Activated T-helper 1 cell treated with anti-CD3 and anti-CD28 coated beads, Interleukin-2, amount 50 U/mL, for 16 hours (primary cell): ENCODE results near the gene LEUTX.
A peak's percentile ranks its signal among the peaks of the same experiment; 100 is the strongest.
"Not testable (repeated sequence)": the region's sequence is repeated elsewhere in the genome, so short reads cannot be mapped to it uniquely, and the experiment has no call there.

Source experiments
- DNase-seq, 2 donors: peaks; one replicate each; pipeline ENCODE4 v3.0.0-alpha.2; 2020; ENCODE audit warnings: low read depth in 1 of 2, low spot score in 1 of 2

Gene LEUTX

DNA sequence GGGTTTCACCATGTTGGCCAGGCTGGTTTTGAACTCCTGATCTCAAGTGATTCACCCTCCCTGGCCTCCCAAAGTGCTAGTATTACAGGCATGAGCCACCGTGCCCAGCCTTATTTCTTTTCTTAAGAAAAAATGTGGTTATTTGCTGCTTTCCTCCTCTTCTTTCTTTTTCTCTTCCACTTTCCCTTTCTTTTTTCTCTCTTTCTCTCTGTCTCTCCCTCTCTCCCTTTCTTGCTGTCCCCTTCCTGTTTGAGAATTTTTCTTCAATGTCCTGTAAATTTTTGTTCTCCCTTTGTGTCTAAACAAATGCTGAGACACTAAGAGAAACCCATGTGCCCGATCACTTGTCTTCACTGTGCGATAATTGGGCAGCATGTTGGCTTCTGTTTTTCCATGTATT lies 2.2 kb downstream of the LEUTX start:
- no peak for DNase-seq

DNA sequence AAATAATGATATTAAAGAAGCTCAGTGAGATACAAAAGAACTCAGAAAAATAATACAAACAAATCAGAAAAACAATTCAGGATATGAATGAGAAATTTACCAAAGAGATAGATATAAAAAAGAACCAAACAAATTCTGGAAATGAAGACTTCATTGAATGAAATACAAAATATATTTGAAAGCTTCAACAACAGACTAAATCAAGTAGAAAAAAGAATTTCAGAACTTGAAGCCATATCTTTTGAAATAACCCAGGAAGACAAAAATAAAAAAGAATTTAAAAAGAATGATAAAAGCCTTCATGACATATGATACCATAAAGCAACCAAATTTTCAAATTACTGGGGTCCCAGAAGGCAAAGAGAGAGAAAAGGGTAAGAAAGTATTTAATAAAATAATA lies 9.6 kb downstream of the LEUTX start:
- DNase-seq = no peak

- peak; percentile 44 to 48 for DNase-seq
These were observed 14.4 kb downstream of the LEUTX start for GRCh38 chr19:39792999-39793546.

DNA sequence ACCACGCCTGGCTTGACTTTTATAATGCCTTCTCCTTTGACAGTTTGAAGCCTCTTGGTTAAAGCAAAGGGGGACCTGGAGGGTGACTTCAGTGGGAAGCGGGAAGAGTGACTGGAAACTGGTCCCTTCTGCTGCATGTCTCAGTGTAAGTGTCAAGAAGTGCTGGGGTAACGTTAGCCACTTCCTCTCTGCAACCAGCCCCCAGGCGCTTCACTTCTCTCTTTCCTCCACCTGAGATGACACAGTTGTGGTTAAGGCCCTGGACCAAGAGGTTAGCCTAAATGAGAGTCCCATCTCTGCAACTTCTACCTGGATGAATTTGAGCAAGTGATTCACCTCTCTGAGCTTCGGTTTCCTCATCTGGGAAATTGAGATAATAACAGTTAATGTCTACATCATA lies 16.3 kb downstream of the LEUTX start:
- no peak for DNase-seq

DNA sequence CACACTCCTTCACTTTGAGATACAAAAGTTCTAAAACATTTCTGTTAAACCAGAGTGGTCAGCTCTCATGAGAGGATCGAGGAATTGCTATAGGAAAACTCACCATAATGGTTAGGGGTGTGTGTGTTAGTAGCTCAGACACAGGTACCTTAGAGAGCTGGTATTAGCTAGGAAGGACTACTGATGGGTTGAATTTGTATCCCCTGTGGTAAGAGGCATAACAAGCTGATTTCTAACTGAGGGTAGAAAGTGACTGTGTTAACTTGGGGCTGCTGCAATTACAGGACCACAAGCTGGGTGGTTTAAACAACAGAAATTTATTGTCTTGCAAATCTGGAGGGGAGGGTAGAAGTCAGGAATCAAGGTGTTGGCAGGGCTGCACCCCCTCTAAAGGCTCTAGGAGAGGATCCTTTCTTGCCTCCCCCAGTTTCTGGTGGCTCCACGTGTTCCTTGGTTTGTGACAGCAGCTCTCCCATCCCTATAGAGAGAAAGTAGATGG lies 17.4 kb downstream of the LEUTX start:
- DNase-seq = no peak

- DNase-seq = no peak
These were observed 18.4 kb downstream of the LEUTX start for GRCh38 chr19:39797083-39797482.

- DNase-seq = no peak
These were observed 24.3 kb downstream of the LEUTX start for GRCh38 chr19:39802958-39803357.

- no peak for DNase-seq
These were observed 26.4 kb downstream of the LEUTX start for GRCh38 chr19:39805104-39805503.

DNA sequence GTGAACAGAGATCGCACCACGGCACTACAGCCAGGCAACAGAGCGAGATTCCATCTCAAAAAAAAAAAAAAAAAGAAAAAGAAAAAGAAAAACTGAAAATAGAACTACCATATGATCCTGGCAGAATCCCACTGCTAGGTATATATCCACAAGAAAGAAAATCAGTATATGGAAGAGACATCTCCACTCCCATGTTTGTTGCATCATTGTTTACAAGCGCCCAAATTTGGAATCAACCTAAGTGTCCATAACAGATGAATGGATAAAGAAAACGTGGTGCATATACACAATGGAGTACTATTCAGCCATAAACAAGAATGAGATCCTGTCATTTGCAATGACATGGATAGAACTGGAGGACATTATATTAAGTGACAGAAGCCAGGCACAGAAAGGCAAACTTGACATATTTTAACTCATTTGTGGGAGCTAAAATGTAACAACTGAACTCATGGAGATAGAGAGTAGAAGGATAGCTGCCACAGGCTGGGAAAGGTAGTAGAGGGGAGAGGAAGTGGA lies 29.3 kb downstream of the LEUTX start:
- DNase-seq = no peak

DNA sequence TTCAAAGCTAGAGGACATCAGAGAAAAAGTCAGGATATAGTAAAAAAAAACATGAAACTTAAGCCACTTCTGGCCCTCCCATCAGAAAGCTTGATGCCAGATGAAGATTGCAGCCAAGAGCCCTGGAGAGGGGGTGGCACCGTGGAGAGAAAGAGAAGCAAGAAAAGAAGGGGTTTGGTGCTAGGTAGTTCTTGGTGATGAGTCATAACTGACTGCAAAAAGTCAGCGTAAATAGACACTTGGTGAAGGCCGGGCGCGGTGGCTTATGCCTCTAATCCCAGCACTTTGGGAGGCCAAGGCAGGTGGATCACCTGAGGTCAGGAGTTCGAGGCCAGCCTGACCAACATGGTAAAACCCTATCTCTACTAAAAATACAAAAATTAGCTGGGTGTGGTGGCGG lies 30.0 kb downstream of the LEUTX start:
- not testable (repeated sequence) for DNase-seq

DNA sequence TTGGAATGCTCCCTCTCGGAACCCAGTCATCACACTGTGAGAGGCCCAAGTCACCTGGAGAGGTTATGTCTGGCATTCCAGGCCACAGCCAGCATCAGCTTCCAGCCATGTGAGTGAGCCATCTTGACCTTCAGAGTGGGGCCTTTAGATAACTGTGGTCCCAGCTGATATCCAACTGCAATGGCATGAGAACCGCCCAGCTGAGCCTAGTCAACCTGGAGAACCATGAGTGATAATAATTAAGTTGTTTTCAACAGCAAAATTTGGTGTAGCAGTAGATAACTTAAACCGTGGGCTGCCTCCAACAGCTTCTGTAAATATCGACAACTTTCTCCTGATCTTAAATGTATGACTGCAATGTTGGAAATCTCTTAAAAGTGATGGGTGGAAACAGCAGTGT lies 30.7 kb downstream of the LEUTX start:
- DNase-seq = no peak

GRCh38 chr19:39810424-39810823 lies 31.8 kb downstream of the LEUTX start:
- no peak for DNase-seq

DNA sequence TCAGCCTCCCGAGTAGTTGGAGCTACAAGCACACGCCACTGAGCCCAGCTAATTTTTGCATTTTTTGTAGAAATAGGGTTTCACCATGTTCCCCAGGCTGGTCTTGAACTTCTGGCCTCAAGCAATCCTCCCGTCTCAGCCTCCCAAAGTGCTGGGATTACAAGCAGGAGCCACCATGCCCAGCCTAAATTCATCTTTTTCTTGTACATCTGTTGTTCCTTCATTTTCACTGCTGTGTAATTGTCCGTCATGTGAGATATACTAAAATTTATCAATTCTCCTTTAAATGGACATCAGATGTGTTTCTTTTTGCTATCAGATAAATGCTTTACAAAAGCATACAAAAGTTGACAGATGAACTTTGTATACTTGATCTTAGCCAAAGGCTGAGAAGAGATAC lies 32.4 kb downstream of the LEUTX start:
- no peak for DNase-seq

GRCh38 chr19:39813264-39813993 lies 34.8 kb downstream of the LEUTX start:
- DNase-seq = no peak

DNA sequence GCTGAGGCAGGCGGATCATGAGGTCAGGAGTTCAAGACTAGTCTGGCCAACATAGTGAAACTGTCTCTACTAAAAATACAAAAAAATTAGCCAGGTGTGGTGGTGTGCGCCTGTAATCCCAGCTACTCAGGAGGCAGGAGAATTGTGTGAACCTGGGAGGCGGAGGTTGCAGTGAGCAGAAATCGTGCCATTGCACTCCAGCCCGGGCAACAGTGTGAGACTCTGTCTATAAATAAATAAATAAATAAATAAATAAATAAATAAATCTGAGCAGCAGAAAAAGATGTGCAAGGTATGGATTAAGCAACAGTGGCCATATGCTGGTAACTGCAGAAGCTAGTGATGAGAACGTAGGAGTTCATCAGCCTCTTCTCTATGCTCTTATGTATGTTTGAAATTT lies 35.5 kb downstream of the LEUTX start:
- DNase-seq = not testable (repeated sequence)

- no peak for DNase-seq
These were observed 35.9 kb downstream of the LEUTX start for GRCh38 chr19:39814595-39814994.

- DNase-seq = no peak
These were observed 37.8 kb downstream of the LEUTX start for GRCh38 chr19:39816287-39817048.

DNA sequence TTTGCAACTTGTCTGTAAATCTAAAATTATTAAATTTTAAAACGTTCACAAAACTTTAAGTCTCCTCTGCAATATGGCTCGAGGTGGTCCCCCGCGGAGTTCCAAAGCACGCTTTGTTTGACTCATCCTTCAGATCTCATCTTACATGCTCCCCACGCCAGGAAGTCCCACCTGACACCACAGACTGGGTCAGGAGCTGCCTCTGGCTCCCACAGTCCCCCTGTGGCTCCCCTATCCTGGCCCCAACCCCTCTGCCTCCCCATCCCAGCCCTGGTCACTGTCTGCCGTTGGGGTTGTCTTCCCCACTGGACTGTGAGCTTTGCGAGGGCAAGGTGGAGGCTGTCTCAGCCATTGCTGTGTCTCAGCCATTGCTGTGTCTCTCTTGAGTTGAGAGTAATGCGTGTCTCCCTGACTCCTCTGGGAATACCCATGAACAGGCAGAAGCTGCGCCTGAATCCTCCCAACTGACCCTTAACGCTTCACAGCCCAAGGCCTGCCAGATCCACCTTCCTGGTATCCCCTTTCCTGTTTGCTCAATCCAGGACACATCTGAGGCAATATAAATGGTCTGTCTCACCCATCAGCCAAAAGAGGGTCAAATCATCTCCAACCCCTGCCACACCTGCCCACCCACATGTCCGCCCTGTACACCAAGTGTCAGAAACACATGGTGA lies 39.4 kb downstream of the LEUTX start:
- no peak for DNase-seq

DNA sequence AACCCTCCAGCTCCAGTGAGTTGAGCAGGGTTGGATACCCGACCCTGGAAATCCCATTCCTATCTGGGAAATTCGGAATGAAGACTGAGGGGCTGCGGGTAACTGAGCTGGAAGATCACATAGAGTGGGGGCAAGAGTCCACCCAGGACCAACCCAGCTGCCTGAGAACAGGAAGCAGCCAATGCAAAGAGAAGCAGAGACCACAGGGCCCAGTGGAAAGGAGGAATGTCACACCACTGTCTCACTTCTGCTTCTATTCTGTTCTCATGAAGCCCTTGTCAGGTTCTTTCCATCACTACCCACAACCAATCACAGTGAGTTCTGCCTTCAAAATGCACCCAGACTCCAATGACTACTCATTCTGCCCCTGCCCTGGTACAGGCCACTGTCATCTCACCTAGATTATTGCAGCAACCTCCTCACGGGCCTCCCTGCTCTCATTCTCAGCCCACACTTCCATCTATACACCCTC lies 40.0 kb downstream of the LEUTX start:
- DNase-seq = no peak

GRCh38 chr19:39819786-39820185 lies 41.1 kb downstream of the LEUTX start:
- DNase-seq = no peak

DNA sequence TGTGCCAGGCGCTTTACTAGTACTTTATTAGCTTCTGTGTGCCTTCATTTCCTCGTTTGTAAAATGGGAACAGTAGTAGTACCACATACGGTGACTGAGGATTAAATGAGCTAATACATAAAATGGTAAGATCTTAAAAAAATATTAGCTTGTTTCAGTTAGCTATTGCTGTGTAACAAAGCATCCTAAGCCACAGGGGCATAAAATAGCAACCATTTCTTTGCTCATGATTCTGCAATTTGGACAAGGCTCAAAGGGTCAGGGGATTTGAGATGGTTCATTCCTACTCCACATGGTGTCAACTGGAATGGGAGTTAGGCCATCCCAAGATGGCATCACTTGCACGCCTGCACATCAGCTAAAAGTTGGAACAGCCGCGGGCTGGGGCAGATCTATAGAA lies 42.0 kb downstream of the LEUTX start:
- no peak for DNase-seq
